ENCODE results near the gene HELZ2.
"Not testable (repeated sequence)": the region's sequence is repeated elsewhere in the genome, so short reads cannot be mapped to it uniquely, and the experiment has no call there.

DNA sequence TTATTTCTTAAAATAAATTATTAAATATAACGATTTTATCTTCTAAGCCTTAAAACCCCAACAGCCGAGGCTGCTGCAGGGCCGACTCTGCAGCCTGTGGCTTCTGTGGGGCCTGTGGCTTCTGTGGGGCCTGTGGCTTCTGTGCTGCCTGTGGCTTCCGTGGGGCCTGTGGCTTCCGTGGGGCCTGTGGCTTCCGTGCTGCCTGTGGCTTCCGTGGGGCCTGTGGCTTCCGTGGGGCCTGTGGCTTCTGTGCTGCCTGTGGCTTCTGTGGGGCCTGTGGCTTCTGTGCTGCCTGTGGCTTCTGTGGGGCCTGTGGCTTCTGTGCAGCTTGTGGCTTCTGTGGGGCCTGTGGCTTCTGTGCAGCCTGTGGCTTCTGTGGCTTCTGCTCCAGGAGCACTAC, 27.6 kb upstream of the HELZ2 start:
- TF ChIP-seq JAZF1, NFE2L1 (CRISPR knock-in tag; IDR thresholded peaks at IDR 0.05): not testable (repeated sequence)
- TF ChIP-seq, protein P1, sequence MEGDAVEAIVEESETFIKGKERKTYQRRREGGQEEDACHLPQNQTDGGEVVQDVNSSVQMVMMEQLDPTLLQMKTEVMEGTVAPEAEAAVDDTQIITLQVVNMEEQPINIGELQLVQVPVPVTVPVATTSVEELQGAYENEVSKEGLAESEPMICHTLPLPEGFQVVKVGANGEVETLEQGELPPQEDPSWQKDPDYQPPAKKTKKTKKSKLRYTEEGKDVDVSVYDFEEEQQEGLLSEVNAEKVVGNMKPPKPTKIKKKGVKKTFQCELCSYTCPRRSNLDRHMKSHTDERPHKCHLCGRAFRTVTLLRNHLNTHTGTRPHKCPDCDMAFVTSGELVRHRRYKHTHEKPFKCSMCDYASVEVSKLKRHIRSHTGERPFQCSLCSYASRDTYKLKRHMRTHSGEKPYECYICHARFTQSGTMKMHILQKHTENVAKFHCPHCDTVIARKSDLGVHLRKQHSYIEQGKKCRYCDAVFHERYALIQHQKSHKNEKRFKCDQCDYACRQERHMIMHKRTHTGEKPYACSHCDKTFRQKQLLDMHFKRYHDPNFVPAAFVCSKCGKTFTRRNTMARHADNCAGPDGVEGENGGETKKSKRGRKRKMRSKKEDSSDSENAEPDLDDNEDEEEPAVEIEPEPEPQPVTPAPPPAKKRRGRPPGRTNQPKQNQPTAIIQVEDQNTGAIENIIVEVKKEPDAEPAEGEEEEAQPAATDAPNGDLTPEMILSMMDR (IDR thresholded peaks at IDR 0.05), result not testable (repeated sequence)
